ENCODE measurements around the gene CDKL4.
"Not testable (repeated sequence)": the region's sequence is repeated elsewhere in the genome, so short reads cannot be mapped to it uniquely, and the experiment has no call there.

CDKL4 gene

GRCh38 chr2:39232141-39232540, 11.6 kb downstream of the CDKL4 start:
- DNase-seq (ENCODE audit: low read depth), result no peak

- DNase-seq (ENCODE audit: low read depth), result no peak
These were observed 15.2 kb downstream of the CDKL4 start for GRCh38 chr2:39228413-39229209.

- peak; percentile 74 for DNase-seq (ENCODE audit: low read depth)
These were observed 15.9 kb downstream of the CDKL4 start for GRCh38 chr2:39227628-39228412.

- DNase-seq (ENCODE audit: low read depth), result no peak
These were observed 18.2 kb downstream of the CDKL4 start for GRCh38 chr2:39225567-39225966.

- no peak for DNase-seq (ENCODE audit: low read depth)
These were observed 19.9 kb downstream of the CDKL4 start for GRCh38 chr2:39223909-39224308.

GRCh38 chr2:39221459-39221858, 22.3 kb downstream of the CDKL4 start:
- no peak for DNase-seq (ENCODE audit: low read depth)

GRCh38 chr2:39220136-39220535, 23.6 kb downstream of the CDKL4 start:
- no peak for DNase-seq (ENCODE audit: low read depth)

GRCh38 chr2:39218391-39218790, 25.4 kb downstream of the CDKL4 start:
- no peak for DNase-seq (ENCODE audit: low read depth)

- DNase-seq (ENCODE audit: low read depth), result no peak
These were observed 26.6 kb downstream of the CDKL4 start for GRCh38 chr2:39217192-39217550.

- DNase-seq (ENCODE audit: low read depth), result peak; percentile 55
These were observed 27.2 kb downstream of the CDKL4 start for GRCh38 chr2:39216346-39217191.

- no peak for DNase-seq (ENCODE audit: low read depth)
These were observed 28.2 kb downstream of the CDKL4 start for GRCh38 chr2:39215545-39215944.

- no peak for DNase-seq (ENCODE audit: low read depth)
These were observed 30.8 kb downstream of the CDKL4 start for GRCh38 chr2:39213015-39213414.

- no peak for DNase-seq (ENCODE audit: low read depth)
These were observed 32.9 kb downstream of the CDKL4 start for GRCh38 chr2:39210846-39211245.

GRCh38 chr2:39203382-39203781, 40.4 kb downstream of the CDKL4 start:
- no peak for DNase-seq (ENCODE audit: low read depth)

- no peak for DNase-seq (ENCODE audit: low read depth)
These were observed 41.0 kb downstream of the CDKL4 start for GRCh38 chr2:39202639-39203369.

GRCh38 chr2:39197003-39197402, 46.8 kb downstream of the CDKL4 start:
- not testable (repeated sequence) for DNase-seq (ENCODE audit: low read depth)

GRCh38 chr2:39194686-39195085, 49.1 kb downstream of the CDKL4 start:
- DNase-seq (ENCODE audit: low read depth), result no peak

- DNase-seq (ENCODE audit: low read depth), result no peak
These were observed 54.7 kb downstream of the CDKL4 start for GRCh38 chr2:39188960-39189494.

- DNase-seq (ENCODE audit: low read depth), result no peak
These were observed 60.1 kb downstream of the CDKL4 start for GRCh38 chr2:39183673-39184072.

- no peak for DNase-seq (ENCODE audit: low read depth)
These were observed 62.5 kb downstream of the CDKL4 start for GRCh38 chr2:39181297-39181696.
